SH-SY5Y (cell line): ENCODE measurements around the gene FAM32A.

Source experiments
- GATA2 ChIP-seq: IDR thresholded peaks from 2 replicates; pipeline ENCODE4 v1.6.1; 2011; ENCODE audit warnings: mild to moderate bottlenecking, low read depth, low read length
- GATA3 ChIP-seq: IDR thresholded peaks from 2 replicates; pipeline ENCODE4 v1.6.1; 2011; ENCODE audit warnings: low read depth, mild to moderate bottlenecking, low read length, moderate library complexity

The FAM32A gene

GRCh38 chr19:16156904-16157303 is 28.3 kb upstream of the FAM32A start:
- TF ChIP-seq GATA3 (no peak), GATA2 (no peak)

GRCh38 chr19:16157601-16158000 is 27.6 kb upstream of the FAM32A start:
- TF ChIP-seq GATA2: no peak
- no peak for TF ChIP-seq GATA3

- TF ChIP-seq GATA3 (no peak), GATA2 (no peak)
Observed at GRCh38 chr19:16159655-16160054, 25.6 kb upstream of the FAM32A start.

- TF ChIP-seq GATA3: no peak
- TF ChIP-seq GATA2: no peak
Observed at GRCh38 chr19:16160445-16160942, 24.7 kb upstream of the FAM32A start.

GRCh38 chr19:16160943-16161560 is 24.2 kb upstream of the FAM32A start:
- TF ChIP-seq GATA2 (no peak), GATA3 (no peak)

- TF ChIP-seq GATA3 (no peak), GATA2 (no peak)
Observed at GRCh38 chr19:16161840-16162239, 23.4 kb upstream of the FAM32A start.

- TF ChIP-seq GATA3 (no peak), GATA2 (no peak)
Observed at GRCh38 chr19:16164222-16164890, 20.9 kb upstream of the FAM32A start.

- TF ChIP-seq GATA2: no peak
- TF ChIP-seq GATA3: no peak
Observed at GRCh38 chr19:16166417-16166816, 18.8 kb upstream of the FAM32A start.

GRCh38 chr19:16167055-16167454 is 18.2 kb upstream of the FAM32A start:
- TF ChIP-seq GATA2: no peak
- TF ChIP-seq GATA3: no peak

GRCh38 chr19:16168465-16169081 is 16.6 kb upstream of the FAM32A start:
- TF ChIP-seq GATA3: no peak
- no peak for TF ChIP-seq GATA2

- TF ChIP-seq GATA3: no peak
- no peak for TF ChIP-seq GATA2
Observed at GRCh38 chr19:16170134-16170533, 15.1 kb upstream of the FAM32A start.

- no peak for TF ChIP-seq GATA2
- no peak for TF ChIP-seq GATA3
Observed at GRCh38 chr19:16175954-16176353, 9.3 kb upstream of the FAM32A start.

- TF ChIP-seq GATA2: no peak
- no peak for TF ChIP-seq GATA3
Observed at GRCh38 chr19:16180611-16181010, 4.6 kb upstream of the FAM32A start.

- TF ChIP-seq GATA2: no peak
- no peak for TF ChIP-seq GATA3
Observed at GRCh38 chr19:16184665-16185122, 516 bp upstream of the FAM32A start.

- TF ChIP-seq GATA2: no peak
- no peak for TF ChIP-seq GATA3
Observed at GRCh38 chr19:16185768-16186123, 536 bp downstream of the FAM32A start.

GRCh38 chr19:16188521-16188920 is 3.3 kb downstream of the FAM32A start:
- TF ChIP-seq GATA2 (no peak), GATA3 (no peak)
